Small intestine (tissue), 16 donors: ENCODE measurements around the gene KCNQ1OT1. TPM values are rescaled to one million over a fixed set of nuclear protein-coding genes. Genes with fewer than 3 reads are reported as not detected.
A peak's percentile ranks its signal among the peaks of the same experiment; 100 is the strongest.

Source experiments
- DNase-seq, 2 donors: peaks; one replicate each; pipeline versions ENCODE4 v3.0.0 to v3.0.0-alpha.2; 2013
- FAIRE-seq: peaks from 2 replicates; lab custom pipeline; 2012; peaks lifted over from hg19 to GRCh38; lab: Jason Lieb, UNC
- H3K27ac ChIP-seq, 3 donors: one replicate each; pipeline ENCODE4 v1.5.1; 2013; ENCODE audit warnings: low read length in 2 of 3, mild to moderate bottlenecking in 2 of 3, control low read depth in 1 of 3, inconsistent platforms in 1 of 3, low read depth in 1 of 3, moderate library complexity in 1 of 3
- H3K27me3 ChIP-seq, 3 donors: one replicate each; pipeline ENCODE4 v1.6.1; 2013; ENCODE audit warnings: low read length in 3 of 3, inconsistent platforms in 1 of 3; ENCODE audit not compliant: control insufficient read depth in 3 of 3, insufficient read depth in 3 of 3
- H3K36me3 ChIP-seq, 3 donors: one replicate each; pipeline ENCODE4 v1.6.1; 2013; ENCODE audit warnings: low read length in 3 of 3, inconsistent platforms in 1 of 3, low read depth in 1 of 3, mild to moderate bottlenecking in 1 of 3, moderate library complexity in 1 of 3; ENCODE audit not compliant: control insufficient read depth in 3 of 3, insufficient read depth in 2 of 3
- H3K4me1 ChIP-seq, 3 donors: one replicate each; pipeline ENCODE4 v1.6.1; 2013; ENCODE audit warnings: low read length in 2 of 3, inconsistent platforms in 1 of 3, low read depth in 1 of 3, mild to moderate bottlenecking in 1 of 3, moderate library complexity in 1 of 3; ENCODE audit not compliant: control insufficient read depth in 3 of 3, insufficient read depth in 2 of 3
- H3K4me3 ChIP-seq, 3 donors: one replicate each; pipeline ENCODE4 v1.5.1; 2013; ENCODE audit warnings: low read length in 3 of 3, control low read depth in 1 of 3, inconsistent platforms in 1 of 3, low read depth in 1 of 3, mild to moderate bottlenecking in 1 of 3, moderate library complexity in 1 of 3
- H3K9me3 ChIP-seq, 2 donors: one replicate each; pipeline ENCODE4 v1.6.1; 2013; ENCODE audit warnings: low read depth in 1 of 2, low read length in 1 of 2; ENCODE audit not compliant: control insufficient read depth in 2 of 2, insufficient read depth in 1 of 2
- WGBS, 3 donors: extraction: QIAGEN DNeasy Blood & Tissue Kit; methylation state at CpG; one replicate each; pipeline ENCODE4 v1.1.7; 2013; 5-methylcytosine and 5-hydroxymethylcytosine counted together
- long read RNA-seq, 10 donors: transcript quantifications; one replicate each; lab custom pipeline, GENCODE V29; 2026
- polyA plus RNA-seq, 4 donors: library from polyadenylated mRNA; stranded (reverse) in 3 of 4; unstranded in 1 of 4; fragments of 200-250 nt in 3 of 4; fragments of 120-200 nt in 1 of 4; gene quantifications; one replicate each; pipeline versions ENCODE4 v1.2.1 to v1.2.3, GENCODE V29; 2013
- donor health status: healthy with polysubstance abuse.
- donor health status: control.
- donor health status: control.
- donor health status: Bipolar disorder and iron deficiency.
- donor health status: healthy.

Gene KCNQ1OT1
- polyA plus RNA-seq = 1 to 10 TPM in 1 of 4 donors, under 1 TPM in 3; under 0.01 to 2.3 (median 0.11) TPM
- long read RNA-seq, donor 1, full-length matches to known transcripts = 124 of 124 reads
- long read RNA-seq, donor 1, partial matches to known transcripts = 0 of 124 reads
- long read RNA-seq, donor 1, other reads (novel, unspliced or antisense) = 0 of 124 reads
- long read RNA-seq, donor 2, full-length matches to known transcripts = 29 of 29 reads
- long read RNA-seq, donor 2, partial matches to known transcripts = 0 of 29 reads
- long read RNA-seq, donor 2, other reads (novel, unspliced or antisense) = 0 of 29 reads
- long read RNA-seq, donor 3, full-length matches to known transcripts = 86 of 86 reads
- long read RNA-seq, donor 3, partial matches to known transcripts = 0 of 86 reads
- long read RNA-seq, donor 3, other reads (novel, unspliced or antisense) = 0 of 86 reads
- long read RNA-seq, donor 4, full-length matches to known transcripts = 8 of 8 reads
- long read RNA-seq, donor 4, partial matches to known transcripts = 0 of 8 reads
- long read RNA-seq, donor 4, other reads (novel, unspliced or antisense) = 0 of 8 reads
- long read RNA-seq, donor 5, full-length matches to known transcripts = 26 of 26 reads
- long read RNA-seq, donor 5, partial matches to known transcripts = 0 of 26 reads
- long read RNA-seq, donor 5, other reads (novel, unspliced or antisense) = 0 of 26 reads
- long read RNA-seq, donor 6, full-length matches to known transcripts = 52 of 52 reads
- long read RNA-seq, donor 6, partial matches to known transcripts = 0 of 52 reads
- long read RNA-seq, donor 6, other reads (novel, unspliced or antisense) = 0 of 52 reads
- long read RNA-seq, donor 7 = 0 reads
- long read RNA-seq, donor 8, full-length matches to known transcripts = 19 of 19 reads
- long read RNA-seq, donor 8, partial matches to known transcripts = 0 of 19 reads
- long read RNA-seq, donor 8, other reads (novel, unspliced or antisense) = 0 of 19 reads
- long read RNA-seq, donor 9, full-length matches to known transcripts = 39 of 39 reads
- long read RNA-seq, donor 9, partial matches to known transcripts = 0 of 39 reads
- long read RNA-seq, donor 9, other reads (novel, unspliced or antisense) = 0 of 39 reads
- long read RNA-seq, donor 10, full-length matches to known transcripts = 86 of 86 reads
- long read RNA-seq, donor 10, partial matches to known transcripts = 0 of 86 reads
- long read RNA-seq, donor 10, other reads (novel, unspliced or antisense) = 0 of 86 reads

- H3K4me3 ChIP-seq = peak within 1 kb of the TSS; percentile 46 to 88 (median 75)
- FAIRE-seq = no peak
- peak within 1 kb of the TSS; percentile 88 to 95 (median 89) for H3K27ac ChIP-seq
- DNase-seq = peak; percentile 92 to 94
- H3K36me3 ChIP-seq = peaks cover 0 to 24% (median 0%) of the 10 kb centered on the region in 3 donors
- no peaks in the 10 kb centered on the region for H3K27me3 ChIP-seq
- peaks cover 0 to 7% of the 10 kb centered on the region in 2 donors for H3K9me3 ChIP-seq
- H3K4me1 ChIP-seq = peaks cover 0 to 34% (median 3%) of the 10 kb centered on the region in 3 donors
- WGBS, 3 donors = 49 to 53% (median 51%) methylated on average over 81 to 98 of the region's 98 CpGs
These were observed at the start of gene KCNQ1OT1 for GRCh38 chr11:2699531-2700414. Gene KCNQ1OT1 (minus strand): TSS chr11:2699994.

- no peak for FAIRE-seq
- Histone ChIP-seq H3K27me3 (no peaks in the 10 kb centered on the region), H3K4me3 (no peak overlapping the region), H3K27ac (no peak overlapping the region), H3K4me1 (peaks cover 0 to 12% (median 0%) of the 10 kb centered on the region in 3 donors), H3K9me3 (no peaks in the 10 kb centered on the region), H3K36me3 (peaks cover 0 to 14% (median 0%) of the 10 kb centered on the region in 3 donors)
- no peak for DNase-seq
- 96 to 97% (median 96%) methylated on average over 17 of the region's 17 CpGs for WGBS, 3 donors
These were observed 49.2 kb upstream of the KCNQ1OT1 start for GRCh38 chr11:2748814-2749554.

GRCh38 chr11:2748061-2748813 lies 48.4 kb upstream of the KCNQ1OT1 start:
- Histone ChIP-seq H3K9me3 (no peaks in the 10 kb centered on the region), H3K27ac (no peak overlapping the region), H3K36me3 (peaks cover 0 to 17% (median 0%) of the 10 kb centered on the region in 3 donors), H3K4me3 (no peak overlapping the region), H3K4me1 (peaks cover 0 to 14% (median 0%) of the 10 kb centered on the region in 3 donors), H3K27me3 (no peaks in the 10 kb centered on the region)
- WGBS, 3 donors = 78 to 80% (median 79%) methylated on average over 11 of the region's 11 CpGs
- no peak for DNase-seq
- FAIRE-seq = no peak

- peaks cover 0 to 22% (median 0%) of the 10 kb centered on the region in 3 donors for H3K4me1 ChIP-seq
- WGBS, 3 donors = 87 to 90% (median 88%) methylated on average over 16 of the region's 16 CpGs
- no peak overlapping the region for H3K27ac ChIP-seq
- H3K9me3 ChIP-seq = no peaks in the 10 kb centered on the region
- DNase-seq (no peak), FAIRE-seq (no peak)
- no peaks in the 10 kb centered on the region for H3K27me3 ChIP-seq
- no peak overlapping the region for H3K4me3 ChIP-seq
- peaks cover 0 to 17% (median 0%) of the 10 kb centered on the region in 3 donors for H3K36me3 ChIP-seq
These were observed 47.6 kb upstream of the KCNQ1OT1 start for GRCh38 chr11:2747248-2748027.

- DNase-seq (no peak), FAIRE-seq (no peak)
- Histone ChIP-seq H3K9me3 (no peaks in the 10 kb centered on the region), H3K4me3 (no peak overlapping the region), H3K4me1 (peaks cover 0 to 30% (median 0%) of the 10 kb centered on the region in 3 donors), H3K36me3 (peaks cover 0 to 15% (median 0%) of the 10 kb centered on the region in 3 donors), H3K27ac (no peak overlapping the region), H3K27me3 (no peaks in the 10 kb centered on the region)
- WGBS, 3 donors = 84 to 87% (median 87%) methylated on average over 24 of the region's 24 CpGs
These were observed 46.8 kb upstream of the KCNQ1OT1 start for GRCh38 chr11:2746401-2747247.

- peaks cover 0 to 41% (median 0%) of the 10 kb centered on the region in 3 donors for H3K4me1 ChIP-seq
- no peak overlapping the region for H3K27ac ChIP-seq
- 95 to 97% (median 96%) methylated on average over 14 of the region's 14 CpGs for WGBS, 3 donors
- peaks cover 0 to 15% (median 0%) of the 10 kb centered on the region in 3 donors for H3K36me3 ChIP-seq
- no peak overlapping the region for H3K4me3 ChIP-seq
- FAIRE-seq = no peak
- peaks cover 0 to 2% of the 10 kb centered on the region in 2 donors for H3K9me3 ChIP-seq
- no peaks in the 10 kb centered on the region for H3K27me3 ChIP-seq
- DNase-seq = no peak
These were observed 45.7 kb upstream of the KCNQ1OT1 start for GRCh38 chr11:2745511-2745910.
